ENCODE results near the gene MBLAC1.

Gene MBLAC1

DNA sequence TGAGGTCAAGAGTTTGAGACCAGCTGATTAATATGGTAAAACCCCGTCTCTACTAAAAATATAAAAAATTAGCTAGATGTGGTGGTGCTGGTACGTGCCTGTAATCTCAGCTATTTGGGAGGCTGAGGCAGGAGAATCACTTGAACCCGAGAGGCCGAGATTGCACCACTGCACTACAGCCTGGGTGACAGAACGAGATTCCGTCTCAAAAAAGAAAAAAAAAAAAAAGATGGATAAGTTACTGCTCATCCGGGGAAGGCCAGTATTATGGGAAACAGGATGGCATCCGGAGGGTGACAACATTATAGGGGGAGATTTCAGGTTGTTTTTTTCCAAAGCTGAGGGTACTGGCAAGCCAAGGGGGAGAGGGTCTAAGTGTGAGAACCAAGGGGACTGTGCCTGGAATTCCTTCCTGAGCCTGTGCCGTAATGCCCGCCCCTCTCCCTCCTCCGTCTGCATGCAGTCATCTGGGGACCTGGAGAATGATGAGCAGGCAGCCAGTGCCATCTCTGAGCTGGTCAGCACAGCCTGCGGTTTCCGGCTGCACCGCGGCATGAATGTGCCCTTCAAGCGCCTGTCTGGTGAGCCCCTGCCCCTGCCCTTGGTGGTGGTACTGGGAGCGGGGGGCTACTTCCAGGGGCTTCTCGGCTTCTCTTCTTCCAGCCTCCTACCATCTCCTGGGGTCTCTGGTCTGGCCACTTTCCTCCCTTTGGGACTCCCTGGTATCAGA lies 26.3 kb downstream of the MBLAC1 start:
- no peak for DNase-seq (ENCODE audit: low read depth in 1 of 2, low spot score in 1 of 2)

DNA sequence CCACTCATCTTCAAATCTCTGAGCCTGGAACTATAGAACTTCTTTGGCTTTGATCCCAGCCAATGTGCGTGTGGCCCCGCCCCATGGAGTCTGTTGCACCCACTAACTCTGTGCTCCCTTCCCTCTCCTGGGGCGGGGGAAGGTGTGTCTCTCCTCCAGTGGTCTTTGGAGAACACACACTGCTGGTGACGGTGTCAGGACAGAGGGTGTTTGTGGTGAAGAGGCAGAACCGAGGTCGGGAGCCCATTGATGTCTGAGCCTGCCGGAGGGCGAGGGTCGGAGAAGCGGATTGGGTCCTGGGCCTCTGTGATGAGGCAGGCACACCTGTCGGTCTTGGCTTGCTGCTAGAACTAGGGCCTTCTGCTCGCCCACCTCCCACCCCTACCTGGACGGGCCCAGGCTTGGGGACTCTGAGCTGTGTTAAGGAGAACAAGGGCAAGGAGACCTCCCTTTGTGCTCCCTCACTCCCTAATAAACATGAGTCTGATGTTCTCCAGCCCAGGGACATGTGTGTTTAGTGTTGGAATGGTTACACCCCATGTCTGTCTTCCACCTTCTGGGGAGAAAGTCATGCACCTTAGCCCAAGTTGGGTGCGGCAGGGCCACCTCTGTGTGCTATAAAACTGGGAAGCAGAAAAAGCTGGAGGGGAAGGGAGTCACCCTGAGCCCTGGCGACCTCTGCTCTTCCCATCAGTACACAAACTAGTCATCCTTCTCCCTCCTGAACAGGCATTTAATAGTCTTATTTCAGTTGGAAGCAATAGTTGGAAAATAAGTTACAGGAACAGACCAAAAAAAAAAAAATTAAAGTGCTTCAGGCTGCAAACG lies 27.2 kb downstream of the MBLAC1 start:
- DNase-seq (ENCODE audit: low read depth in 1 of 2, low spot score in 1 of 2) = no peak

DNA sequence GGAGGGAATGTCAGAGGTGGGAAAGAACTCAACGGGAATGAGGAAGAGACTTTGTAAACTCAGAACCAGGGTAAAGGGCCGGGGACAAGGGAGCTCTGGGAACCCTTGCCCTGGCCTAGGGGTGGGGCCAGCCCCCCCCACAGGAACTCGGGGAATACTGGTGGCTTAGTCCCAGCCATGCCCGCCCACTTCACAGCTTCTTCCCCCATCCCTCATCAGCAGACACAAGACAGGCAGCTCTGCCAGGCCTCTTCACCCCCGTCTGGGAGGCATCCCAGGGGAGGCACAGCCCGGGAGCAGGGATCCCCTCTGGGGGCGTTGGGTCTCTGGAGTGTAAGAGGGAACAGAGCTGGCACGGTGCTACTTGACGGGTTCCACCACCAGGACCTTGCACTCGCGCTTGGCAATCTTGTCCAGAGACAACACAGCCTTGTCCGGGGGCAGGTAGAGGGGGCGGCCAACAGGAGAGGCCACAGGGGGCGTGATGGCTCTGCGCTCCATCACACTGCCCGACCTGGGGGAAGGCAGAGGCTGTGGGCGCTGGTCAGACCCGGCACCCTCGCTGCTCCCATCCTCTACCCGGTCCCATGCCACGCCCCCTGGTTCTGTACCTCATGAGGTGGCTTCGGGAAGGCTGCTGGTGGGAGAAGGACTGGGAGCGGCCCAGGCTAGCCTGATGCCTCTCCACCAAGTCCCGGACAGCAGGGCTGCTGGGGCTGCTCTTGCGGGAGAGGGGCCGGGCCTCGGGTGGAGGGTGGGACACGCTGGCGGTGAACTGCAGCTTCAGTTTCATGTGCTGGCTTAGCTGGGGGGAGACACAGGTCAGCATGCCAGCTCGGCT lies 28.1 kb downstream of the MBLAC1 start:
- no peak for DNase-seq (ENCODE audit: low read depth in 1 of 2, low spot score in 1 of 2)

DNA sequence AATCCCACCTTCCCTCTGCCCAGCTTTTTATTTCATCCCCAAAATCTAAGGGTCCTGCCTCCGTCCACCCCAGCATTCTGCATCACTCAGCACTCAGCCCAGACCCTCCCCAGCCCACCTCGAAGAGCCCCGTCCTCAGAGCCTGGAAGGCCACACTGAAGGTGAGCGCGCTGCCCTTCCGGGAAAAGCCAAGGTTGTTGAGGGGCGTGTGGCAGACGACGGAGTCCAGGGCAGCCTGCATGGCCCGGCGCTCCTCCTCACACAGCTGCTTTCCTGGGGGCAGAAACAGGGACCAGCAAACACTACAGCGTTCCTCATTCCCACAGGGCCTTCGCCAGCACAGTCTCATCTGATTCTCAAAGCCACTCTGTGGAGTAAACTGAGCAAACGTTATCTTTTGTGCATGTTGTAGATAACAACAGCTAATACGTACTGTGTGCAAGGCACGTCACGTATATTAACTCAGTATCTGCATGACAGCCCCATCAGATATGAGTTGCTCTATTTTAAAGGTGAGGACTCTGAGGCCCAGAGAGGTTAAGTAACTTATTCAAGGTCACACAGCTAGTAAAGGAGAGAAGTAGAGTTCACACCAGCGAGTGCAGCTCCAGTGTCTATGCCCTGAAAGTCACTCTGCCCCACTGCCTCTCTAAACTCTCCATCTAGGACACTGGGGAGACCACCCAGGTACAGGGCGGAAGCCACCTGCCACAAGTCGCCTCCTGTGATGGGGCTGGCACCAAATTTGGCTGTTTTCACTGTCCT lies 29.0 kb downstream of the MBLAC1 start:
- no peak for DNase-seq (ENCODE audit: low read depth in 1 of 2, low spot score in 1 of 2)

DNA sequence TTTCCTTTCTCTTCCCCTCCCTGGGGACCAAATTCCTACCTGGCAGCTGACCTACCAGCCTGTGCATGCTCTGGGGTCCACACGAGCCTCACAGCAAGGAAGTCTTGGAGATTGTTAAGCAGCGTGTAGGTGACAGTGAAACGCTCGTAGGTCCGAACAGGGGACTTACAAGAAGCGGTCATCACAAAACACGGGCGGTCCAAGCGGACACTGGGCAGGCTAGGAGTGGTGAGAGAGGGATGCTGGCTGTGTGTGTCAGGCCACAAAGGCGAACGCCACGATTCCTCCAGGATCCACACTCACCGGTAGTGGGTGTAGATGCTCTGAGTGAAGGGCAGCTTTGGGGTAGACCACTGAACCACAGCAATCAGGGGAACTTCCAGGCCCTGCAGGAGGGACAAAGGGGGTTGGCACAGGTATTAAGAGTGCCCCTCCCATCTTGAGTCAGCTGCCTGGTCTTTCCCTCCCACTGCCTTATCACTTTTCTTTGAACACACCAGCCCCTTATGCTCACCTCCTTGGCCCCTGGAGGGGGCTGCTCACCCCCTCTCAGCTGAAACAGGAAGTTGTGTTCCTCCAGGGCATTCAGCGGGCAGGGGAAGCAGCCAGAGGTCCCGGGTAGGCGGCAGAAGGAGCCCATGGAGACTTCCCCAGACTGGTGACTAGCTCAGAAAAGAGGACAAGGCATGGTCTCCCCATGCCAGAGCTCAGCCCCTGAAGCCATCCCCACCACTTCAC lies 29.7 kb downstream of the MBLAC1 start:
- no peak for DNase-seq (ENCODE audit: low read depth in 1 of 2, low spot score in 1 of 2)

DNA sequence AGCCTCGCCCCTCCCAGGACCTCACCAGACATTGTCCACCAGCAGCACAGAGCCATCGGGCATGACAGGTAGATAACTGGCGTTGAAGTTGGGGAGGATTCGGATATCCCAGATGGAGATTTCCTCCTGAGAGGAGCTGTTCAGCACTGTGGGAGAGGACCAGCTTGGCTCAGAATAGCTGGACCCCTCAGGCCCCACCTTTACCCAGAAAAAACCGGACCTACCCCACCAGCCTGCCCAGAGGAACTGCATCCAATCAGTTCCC lies 30.2 kb downstream of the MBLAC1 start:
- DNase-seq (ENCODE audit: low read depth in 1 of 2, low spot score in 1 of 2) = no peak

DNA sequence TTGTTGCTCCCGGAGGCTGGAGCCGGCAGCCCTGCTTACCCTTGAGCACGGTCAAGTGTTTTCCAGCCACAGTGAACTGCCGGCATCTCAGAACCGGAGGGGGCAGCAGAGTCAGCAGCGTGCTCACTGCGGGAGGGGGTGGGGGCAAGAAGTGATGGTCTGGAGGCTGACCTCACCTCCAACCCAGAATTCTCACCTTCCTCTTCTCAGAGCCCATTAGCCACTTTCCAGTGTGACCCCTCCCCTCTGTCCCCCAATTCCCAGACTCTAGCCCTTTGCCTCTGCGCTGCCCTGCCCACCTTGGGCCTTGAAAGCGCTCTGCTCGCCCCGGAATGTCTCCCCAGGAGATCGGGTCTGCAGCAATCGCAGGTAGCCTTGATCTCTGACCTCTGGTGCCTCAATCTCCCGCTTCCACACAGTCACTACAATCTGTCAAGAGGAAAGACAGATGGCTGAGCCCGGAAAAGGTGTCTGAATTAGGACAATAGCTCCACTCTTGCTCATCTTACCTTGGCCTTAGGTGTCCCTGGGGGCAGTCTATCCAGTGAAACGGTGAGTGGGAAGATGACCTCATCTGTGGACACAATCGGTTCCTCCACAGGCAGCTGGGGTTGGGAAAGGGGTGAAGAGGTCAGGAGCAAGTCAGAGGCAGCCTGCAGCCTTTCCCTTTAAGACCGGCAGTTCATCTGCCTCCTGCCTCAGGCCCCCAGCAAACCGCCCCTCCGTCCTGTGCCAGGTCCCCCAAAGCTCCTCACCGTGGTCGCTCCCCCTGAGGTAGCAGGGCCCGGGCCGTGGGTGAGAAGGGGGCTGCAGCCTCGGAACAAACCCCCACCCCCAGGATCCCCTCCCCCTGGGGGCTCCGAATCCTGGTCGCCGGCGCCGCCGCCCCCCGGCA lies 30.8 kb downstream of the MBLAC1 start:
- DNase-seq (ENCODE audit: low read depth in 1 of 2, low spot score in 1 of 2) = no peak

DNA sequence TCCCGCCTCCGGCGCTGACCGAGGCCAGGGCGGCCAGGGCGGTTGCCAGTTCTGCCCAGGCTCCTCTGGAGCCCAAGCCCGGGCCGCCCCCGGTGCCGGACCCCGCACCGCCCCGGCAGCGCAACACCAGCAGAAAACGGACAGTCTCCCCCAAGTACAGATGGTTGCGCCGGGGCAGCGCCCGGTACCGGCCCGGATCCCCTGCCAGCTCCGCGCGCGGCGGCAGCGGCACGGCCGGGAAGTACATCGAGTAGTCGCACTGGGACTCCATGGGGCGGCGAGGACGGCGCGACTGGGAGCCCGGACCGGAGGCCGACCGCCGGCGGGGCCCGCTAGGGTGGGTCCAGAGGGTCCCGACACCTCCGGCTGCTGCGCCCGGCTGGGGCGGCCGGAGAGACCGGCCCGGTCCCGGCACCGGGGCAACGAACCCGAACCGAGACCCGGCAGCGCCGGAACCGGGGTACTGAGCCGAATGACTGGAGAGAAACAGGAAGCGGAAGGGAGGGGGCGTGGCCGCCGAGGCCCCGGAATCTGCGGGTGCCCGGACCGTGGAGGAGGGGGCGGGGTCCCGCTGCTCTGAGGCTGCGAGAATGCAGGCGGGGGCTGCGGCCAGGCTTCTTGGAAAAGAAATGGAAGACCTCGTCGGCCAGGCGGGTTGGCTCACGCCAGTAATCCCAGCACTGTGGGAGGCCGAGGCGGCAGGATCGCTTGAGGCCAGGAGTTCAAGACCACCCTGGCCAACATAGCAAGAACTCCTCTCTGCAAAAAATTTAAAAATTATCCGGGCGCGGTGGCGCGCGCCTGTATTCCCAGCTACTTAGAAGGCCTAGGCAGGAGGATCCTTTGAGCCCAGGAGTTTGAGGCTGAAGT lies 31.7 kb downstream of the MBLAC1 start, which contains the start of gene TRAPPC14:
Gene TRAPPC14 (minus strand): TSS at position 495 of the 870 bp plus-strand sequence. CDS start 224 bp downstream, at position 271.
- DNase-seq (ENCODE audit: low read depth in 1 of 2, low spot score in 1 of 2) = peak; percentile 84 to 93

DNA sequence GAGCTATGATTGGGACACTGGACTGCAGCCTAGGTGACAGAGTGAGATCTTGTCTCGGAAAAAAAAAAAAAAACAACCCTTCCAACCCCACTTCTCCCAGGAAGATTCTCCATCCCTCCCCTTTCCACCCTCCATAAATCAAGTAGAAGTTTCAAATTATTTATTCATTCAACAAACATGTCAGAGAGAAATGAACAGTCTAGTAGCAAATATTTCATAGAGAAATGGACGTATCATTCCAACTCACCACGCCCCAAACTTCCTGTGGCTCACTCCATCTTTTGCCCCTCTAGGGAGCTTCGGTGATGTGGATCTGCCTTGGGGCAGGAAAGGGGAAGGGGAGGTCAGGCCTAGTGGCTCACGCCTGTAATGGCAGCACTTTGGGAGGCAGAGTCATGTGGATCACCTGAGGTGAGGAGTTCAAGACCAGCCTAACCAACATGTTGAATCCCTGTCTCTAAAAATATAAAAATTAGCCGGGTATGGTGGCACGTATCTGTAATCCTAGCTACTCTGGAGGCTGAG lies 32.4 kb downstream of the MBLAC1 start:
- no peak for DNase-seq (ENCODE audit: low read depth in 1 of 2, low spot score in 1 of 2)

DNA sequence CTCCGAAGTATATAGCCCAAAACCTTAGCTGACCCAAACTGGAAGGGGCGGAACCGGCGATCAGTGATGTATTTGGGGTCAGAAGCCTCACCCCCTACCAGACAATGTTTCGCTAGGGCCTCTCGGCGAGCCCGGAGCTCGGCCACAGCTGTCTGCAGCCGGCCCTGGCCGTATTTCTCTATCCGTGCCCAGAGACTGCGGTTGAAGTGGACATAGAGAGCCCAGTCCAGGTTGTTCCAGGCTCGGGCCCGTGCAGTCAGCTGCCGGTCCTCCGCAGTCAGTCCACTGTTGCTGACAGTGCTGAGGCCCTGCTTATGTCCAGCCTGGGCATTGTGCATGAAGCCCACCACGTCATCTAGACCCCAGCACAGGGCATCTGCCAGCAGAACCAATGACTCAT lies 33.3 kb downstream of the MBLAC1 start:
- DNase-seq (ENCODE audit: low read depth in 1 of 2, low spot score in 1 of 2) = no peak

DNA sequence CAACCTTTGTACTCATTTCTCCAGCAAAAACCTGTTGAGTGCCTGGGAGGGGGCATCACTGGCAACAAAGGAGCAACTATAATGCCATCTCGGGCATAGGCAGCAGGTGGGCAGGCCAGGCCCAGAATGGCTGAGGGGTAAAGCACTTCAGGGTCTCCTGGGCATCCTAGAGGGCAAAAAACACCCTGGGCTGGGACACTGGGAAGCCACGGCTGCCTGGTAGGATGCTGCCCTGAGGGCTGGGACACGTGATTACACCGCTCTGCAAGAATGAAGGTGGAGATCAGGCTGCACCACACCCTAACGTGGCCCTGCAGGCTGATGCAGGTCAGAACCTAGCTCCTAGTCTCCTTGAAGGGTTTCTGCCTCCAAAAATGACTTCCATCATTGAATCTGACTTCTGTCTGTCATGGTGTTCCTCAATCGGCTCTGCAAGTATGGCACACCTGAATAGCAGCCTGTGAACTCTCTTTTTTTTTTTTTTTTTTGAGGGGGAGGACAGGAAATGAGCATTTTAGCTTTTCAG lies 36.3 kb downstream of the MBLAC1 start:
- no peak for DNase-seq (ENCODE audit: low read depth in 1 of 2, low spot score in 1 of 2)

DNA sequence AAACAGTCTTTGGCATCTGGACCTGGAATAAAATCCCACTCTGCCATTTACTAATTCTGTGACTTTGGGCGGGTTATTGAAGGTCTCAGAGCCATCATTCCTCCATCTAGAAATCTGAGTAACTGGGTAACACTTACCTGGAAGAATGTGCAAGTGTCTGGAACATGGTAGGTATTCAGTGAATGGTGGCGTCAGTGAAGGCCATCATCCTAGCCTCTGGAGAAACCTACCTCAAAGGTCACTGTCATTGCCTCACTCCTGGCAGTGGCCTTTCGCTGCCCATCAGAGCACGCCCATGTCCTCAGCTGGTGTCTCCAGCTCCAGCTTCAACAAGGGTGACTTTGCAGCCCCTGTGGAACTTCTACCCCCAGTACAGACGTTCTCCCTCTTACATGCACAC lies 37.1 kb downstream of the MBLAC1 start:
- DNase-seq (ENCODE audit: low read depth in 1 of 2, low spot score in 1 of 2) = no peak

DNA sequence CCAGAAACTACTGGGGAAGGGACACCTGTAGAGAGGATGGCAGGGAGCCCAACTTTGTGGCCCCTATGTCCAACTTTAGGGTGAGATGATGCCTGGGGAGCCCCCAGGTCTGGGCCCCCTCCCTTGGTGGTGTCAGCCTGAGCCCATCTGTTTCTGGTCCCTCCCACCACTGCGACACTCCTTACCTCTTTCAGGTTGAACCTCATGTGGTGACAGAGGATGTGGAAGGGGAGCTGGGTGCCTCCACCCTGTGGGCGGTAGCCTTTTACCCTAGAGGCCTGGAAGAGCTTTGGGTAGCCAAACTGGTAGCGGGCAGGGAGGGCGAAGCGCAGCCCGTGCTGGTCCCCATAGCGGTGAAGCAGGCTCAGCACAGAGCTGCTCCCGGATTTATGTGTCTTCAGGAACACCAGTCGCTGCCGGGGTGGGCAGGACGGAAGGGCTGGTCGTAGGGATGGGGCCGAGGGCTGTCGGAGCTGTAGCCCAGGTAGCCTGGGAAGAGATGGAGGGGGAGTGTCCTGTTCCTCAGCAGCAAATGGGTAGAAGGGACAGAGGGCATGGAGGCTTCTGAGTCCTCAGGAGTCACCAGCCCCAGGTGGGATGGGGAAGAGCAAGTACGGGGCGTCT lies 39.7 kb downstream of the MBLAC1 start:
- no peak for DNase-seq (ENCODE audit: low read depth in 1 of 2, low spot score in 1 of 2)

DNA sequence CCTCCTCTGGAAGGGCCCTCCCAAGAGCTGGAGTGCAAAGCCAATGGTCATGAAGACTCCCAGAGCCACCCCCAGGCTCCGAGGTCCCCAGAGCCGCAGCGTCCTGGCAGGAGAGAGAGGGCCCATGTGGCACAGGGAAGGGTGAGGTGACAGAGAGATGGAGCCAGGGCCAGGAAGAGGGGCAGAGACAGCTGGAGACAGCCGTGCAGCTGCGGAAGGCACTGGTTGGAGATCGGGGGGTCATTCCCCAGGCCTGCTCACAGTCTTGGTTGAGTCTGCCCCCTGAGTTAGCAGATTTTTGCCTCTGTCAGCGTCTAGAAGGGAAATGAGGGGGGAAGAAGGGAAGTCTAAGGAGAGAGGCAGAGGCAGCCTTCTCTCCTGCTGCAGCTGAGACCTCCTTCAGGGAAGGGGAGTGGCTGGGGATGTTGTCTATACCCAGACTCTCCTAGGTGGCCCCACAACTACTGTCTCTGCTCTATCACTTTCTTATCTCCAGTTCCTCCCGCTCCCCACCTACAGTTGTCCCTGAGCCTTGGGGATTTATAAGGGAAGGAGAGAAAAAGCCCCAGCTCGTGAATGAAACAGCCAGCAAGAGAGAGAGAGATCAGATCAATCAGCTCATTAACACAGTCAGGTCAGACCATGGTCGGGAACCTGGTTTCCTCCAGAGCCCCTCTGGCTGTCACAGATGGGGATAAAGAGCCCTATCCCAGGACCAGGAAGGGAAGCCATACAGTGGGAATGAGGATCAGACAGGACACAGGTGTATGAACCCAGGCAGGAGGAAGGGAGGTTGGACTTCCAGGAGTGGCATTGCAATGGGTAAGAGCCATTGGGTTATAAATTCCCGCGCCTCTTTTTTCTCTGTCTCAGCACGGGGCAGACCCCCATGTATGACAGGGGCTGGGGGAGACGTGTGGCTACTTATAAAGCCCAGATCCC lies 40.5 kb downstream of the MBLAC1 start:
- DNase-seq (ENCODE audit: low read depth in 1 of 2, low spot score in 1 of 2) = no peak

DNA sequence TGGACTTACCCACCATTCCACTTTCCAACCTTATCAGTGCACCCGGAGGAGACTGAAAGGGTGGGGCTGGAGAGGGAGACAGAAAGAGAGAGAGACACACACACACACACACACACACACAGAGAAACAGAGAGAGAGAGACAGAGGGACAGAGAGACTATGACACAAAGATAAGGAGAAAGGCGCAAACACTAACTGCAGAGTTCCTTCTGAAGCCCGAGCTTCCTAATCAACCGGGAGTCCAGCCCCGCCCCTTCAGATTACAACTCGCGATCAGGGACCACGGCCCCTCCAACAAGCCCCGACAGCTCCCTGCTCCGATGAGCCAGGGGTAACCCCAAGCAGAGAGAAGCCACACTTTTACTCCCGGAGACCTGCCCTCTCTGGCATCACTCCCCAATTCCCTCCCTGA lies 41.2 kb downstream of the MBLAC1 start:
- DNase-seq (ENCODE audit: low read depth in 1 of 2, low spot score in 1 of 2) = no peak

DNA sequence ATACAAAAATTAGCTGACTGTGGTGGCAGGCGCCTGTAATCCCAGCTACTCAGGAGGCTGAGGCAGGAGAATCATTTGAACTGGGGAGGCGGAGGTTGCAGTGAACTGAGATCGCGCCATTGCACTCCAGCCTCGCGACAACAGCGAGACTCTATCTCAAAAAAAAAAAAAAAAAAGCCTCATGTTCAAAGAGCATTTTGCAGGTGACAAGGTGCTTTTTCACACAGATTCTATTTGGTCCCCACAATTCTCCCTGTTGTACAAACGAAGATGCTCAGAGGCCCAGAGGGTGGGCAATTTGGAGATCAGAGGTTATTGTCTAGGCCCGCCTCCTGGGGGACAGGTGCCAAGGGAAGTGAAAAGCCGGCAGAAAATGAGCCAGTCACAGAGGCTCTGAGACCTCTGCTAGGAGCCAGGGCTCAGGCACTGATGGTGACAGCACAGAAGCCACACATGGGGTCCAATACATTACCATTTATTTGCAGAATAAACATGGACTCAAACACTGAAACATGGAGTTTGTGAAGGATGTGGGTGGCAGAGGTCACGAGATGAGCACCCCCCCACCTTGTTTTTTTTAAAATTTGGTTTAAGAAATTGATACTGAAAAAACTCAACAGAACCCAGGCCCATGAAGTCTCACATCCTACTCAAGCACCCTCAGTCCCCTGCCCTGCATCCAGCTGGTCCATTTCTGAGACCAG lies 42.5 kb downstream of the MBLAC1 start:
- no peak for DNase-seq (ENCODE audit: low read depth in 1 of 2, low spot score in 1 of 2)

All from stimulated activated CD4-positive, alpha-beta T cell treated with anti-CD3 and anti-CD28 coated beads, Interleukin-15, amount 100 ng/mL, for 1 hour (primary cell).